Right atrium auricular region (tissue), 2 donors: Measurements from ENCODE around the gene OR51E2. TPM values are rescaled to one million over a fixed set of nuclear protein-coding genes. Genes with fewer than 3 reads are reported as not detected.

Source experiments
- DNase-seq: peaks from one replicate; pipeline ENCODE4 v3.0.0-alpha.2; 2019; ENCODE audit warnings: low spot score
- H3K27ac ChIP-seq, 2 donors: fragments of 200-600 bp; sonication (generic); 1 replicate in 1 of 2; 2 replicates in 1 of 2; pipeline ENCODE4 v1.5.1; 2016 to 2019
- H3K27me3 ChIP-seq, 2 donors: fragments of 200-600 bp; sonication (generic); one replicate each; pipeline versions ENCODE4 v1.5.1 to v1.6.0; 2017 to 2019
- H3K36me3 ChIP-seq: fragments of 200-600 bp; sonication (generic); one replicate; pipeline ENCODE4 v1.5.1; 2016
- H3K4me1 ChIP-seq, 2 donors: fragments of 200-600 bp; sonication (generic); one replicate each; pipeline versions ENCODE4 v1.5.1 to v1.6.0; 2017 to 2019
- H3K4me3 ChIP-seq, 2 donors: fragments of 200-600 bp; sonication (generic); 1 replicate in 1 of 2; 2 replicates in 1 of 2; pipeline ENCODE4 v1.5.1; 2017 to 2019; ENCODE audit warnings: mild to moderate bottlenecking in 1 of 2, moderate library complexity in 1 of 2
- H3K9me3 ChIP-seq, 2 donors: fragments of 200-600 bp; sonication (generic); one replicate each; pipeline ENCODE4 v1.5.1; 2019
- total RNA-seq, 2 donors: library from RNA; depleted of rRNA; stranded (reverse); fragments of >200 nt; gene quantifications; one replicate each; pipeline ENCODE4 v1.1.0, GENCODE V29; 2016
- TF ChIP-seq, protein P1 (sequence below), 2 donors: fragments of 200-600 bp; sonication (generic); IDR thresholded peaks; one replicate each; pipeline ENCODE4 v1.5.1; 2019; ENCODE audit warnings: antibody characterized with exemption in 2 of 2

OR51E2 gene
- total RNA-seq, 2 donors from 2014 or later = 0.15 TPM; not detected in 1

DNA sequence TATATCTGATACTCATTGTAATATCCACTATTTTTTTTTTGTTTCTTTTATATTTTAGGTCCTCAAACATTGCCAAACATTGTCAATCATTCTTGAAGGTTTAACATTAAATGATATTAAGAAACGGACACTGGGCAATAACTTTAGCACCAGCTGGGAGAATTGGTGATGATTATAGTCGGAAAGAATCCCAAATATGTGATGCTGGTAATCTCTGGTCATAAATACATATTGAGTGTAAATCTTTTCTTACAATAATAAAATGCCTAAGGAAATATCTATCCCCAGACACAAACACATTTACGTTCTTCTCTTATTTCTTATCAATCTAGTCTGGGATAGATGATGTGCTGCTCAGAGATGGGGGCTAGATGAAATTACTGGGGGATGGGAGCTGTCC lies 25.2 kb downstream of the OR51E2 start:
- no peaks in the 10 kb centered on the region for H3K9me3 ChIP-seq
- no peak overlapping the region for H3K4me3 ChIP-seq
- H3K27me3 ChIP-seq = no peaks in the 10 kb centered on the region
- H3K36me3 ChIP-seq = no peaks in the 10 kb centered on the region
- TF ChIP-seq, protein P1, sequence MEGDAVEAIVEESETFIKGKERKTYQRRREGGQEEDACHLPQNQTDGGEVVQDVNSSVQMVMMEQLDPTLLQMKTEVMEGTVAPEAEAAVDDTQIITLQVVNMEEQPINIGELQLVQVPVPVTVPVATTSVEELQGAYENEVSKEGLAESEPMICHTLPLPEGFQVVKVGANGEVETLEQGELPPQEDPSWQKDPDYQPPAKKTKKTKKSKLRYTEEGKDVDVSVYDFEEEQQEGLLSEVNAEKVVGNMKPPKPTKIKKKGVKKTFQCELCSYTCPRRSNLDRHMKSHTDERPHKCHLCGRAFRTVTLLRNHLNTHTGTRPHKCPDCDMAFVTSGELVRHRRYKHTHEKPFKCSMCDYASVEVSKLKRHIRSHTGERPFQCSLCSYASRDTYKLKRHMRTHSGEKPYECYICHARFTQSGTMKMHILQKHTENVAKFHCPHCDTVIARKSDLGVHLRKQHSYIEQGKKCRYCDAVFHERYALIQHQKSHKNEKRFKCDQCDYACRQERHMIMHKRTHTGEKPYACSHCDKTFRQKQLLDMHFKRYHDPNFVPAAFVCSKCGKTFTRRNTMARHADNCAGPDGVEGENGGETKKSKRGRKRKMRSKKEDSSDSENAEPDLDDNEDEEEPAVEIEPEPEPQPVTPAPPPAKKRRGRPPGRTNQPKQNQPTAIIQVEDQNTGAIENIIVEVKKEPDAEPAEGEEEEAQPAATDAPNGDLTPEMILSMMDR (IDR thresholded peaks at IDR 0.05) = no peak
- peaks cover 0 to 6% of the 10 kb centered on the region in 2 donors for H3K4me1 ChIP-seq
- H3K27ac ChIP-seq = no peak overlapping the region
- no peak for DNase-seq

DNA sequence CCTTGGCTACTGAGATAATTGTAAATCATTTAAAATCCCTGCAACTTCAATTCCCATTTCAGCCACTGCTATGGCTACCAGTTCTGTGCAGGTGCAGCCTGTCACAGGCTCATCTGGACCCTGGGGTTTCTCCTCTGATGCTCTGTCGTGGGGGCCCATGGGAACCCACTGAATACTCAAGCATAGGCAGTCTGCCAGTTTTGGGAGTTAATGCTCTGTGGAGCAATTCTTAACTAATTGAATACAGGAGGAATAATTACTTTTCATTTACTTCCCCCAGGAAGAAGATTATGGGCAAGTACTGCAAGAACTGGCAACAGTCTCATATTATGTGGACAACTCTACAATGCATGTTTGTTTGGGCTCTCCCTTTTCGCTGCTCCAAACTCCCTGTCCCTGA lies 25.9 kb downstream of the OR51E2 start:
- Histone ChIP-seq H3K4me1 (peaks cover 0 to 6% of the 10 kb centered on the region in 2 donors), H3K27ac (no peak overlapping the region), H3K27me3 (no peaks in the 10 kb centered on the region), H3K9me3 (no peaks in the 10 kb centered on the region), H3K4me3 (no peak overlapping the region), H3K36me3 (no peaks in the 10 kb centered on the region)
- TF ChIP-seq, protein P1 (IDR thresholded peaks at IDR 0.05) = no peak
- DNase-seq = no peak

DNA sequence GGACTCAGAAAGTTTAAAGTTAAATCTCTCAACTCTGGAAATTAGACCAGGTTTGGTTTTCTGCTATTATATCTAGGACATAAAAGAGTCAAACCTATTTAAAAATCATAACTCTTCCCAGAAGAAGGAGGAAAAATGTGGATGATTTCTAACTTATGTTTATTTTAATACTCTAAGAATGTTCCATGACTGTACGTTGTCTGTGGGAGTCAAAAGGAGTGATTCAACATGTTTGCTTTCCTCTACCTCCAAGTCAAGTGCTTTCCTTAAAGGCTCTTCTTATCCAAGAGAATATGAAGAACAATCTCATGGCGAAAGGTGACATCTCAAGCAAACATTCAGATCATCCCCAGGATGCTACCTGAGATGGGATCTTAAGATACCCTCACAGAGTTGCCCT lies 32.2 kb downstream of the OR51E2 start:
- Histone ChIP-seq H3K4me1 (no peaks in the 10 kb centered on the region), H3K27ac (no peak overlapping the region), H3K4me3 (no peak overlapping the region), H3K27me3 (no peaks in the 10 kb centered on the region), H3K36me3 (no peaks in the 10 kb centered on the region), H3K9me3 (no peaks in the 10 kb centered on the region)
- no peak for DNase-seq
- TF ChIP-seq, protein P1 (IDR thresholded peaks at IDR 0.05) = no peak

DNA sequence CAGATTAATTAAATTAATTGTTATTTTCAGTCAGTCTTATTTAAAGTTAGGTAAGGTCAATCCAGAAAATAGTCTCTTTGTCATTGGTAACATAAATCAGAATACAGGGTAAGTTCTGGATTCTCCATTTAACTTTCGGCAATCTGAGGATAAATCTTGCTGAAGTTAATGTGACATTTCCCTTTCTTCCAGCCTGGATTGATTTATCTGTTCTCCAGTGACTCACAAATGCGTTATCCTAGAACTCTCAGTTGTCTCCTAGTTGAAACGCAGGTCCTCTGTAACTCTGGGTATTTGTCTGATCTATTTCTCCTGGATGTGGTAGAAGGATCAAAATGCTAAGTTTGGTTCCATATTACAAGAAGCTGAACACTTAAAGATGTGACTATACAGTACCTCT lies 32.9 kb downstream of the OR51E2 start:
- H3K4me3 ChIP-seq = no peak overlapping the region
- TF ChIP-seq, protein P1 (IDR thresholded peaks at IDR 0.05) = no peak

DNA sequence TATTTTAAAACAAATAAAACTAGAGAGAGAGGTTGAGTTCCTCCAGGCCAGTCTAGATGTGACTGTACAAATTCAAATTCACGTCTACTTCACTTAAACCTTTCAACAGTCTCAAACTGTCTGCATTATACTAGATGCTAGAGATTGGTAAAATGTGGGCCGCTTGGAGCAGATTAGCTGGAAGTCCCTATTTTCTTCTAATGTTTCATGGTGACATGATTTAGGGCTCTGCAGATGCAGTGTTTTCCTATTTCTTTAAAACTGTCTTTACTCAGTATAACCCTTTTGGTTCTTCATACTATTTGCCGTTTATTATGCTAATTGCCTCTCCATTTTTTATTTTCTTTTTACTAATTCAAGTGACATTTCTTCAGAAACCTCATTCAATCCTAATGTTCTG lies 33.5 kb downstream of the OR51E2 start:
- H3K36me3 ChIP-seq = no peaks in the 10 kb centered on the region
- DNase-seq = no peak
- no peaks in the 10 kb centered on the region for H3K27me3 ChIP-seq
- TF ChIP-seq, protein P1 (IDR thresholded peaks at IDR 0.05) = no peak
- H3K4me1 ChIP-seq = no peaks in the 10 kb centered on the region
- no peak overlapping the region for H3K27ac ChIP-seq
- no peak overlapping the region for H3K4me3 ChIP-seq
- no peaks in the 10 kb centered on the region for H3K9me3 ChIP-seq

More for the DNA sequence above, 32.9 kb downstream of the OR51E2 start:
- Histone ChIP-seq H3K4me1 (no peaks in the 10 kb centered on the region), H3K27me3 (no peaks in the 10 kb centered on the region), H3K9me3 (no peaks in the 10 kb centered on the region), H3K36me3 (no peaks in the 10 kb centered on the region), H3K27ac (no peak overlapping the region)
- DNase-seq = no peak

DNA sequence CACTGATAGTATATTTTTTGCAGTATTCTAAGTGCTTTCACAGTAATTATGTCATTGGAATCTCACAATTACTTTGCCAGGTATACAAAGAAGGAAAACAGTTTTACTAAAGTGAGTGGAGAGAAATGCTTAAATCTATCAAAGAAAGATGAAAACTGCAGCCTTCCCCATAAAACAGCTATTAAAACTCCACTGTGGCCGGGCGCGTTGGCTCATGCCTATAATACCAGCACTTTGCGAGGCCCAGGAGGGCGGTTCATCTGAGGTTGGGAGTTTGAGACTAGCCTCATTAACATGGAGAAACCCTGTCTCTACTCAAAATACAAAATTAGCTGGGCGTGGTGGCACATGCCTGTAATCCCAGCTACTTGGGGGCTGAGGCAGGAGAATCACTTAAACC lies 34.8 kb downstream of the OR51E2 start:
- Histone ChIP-seq H3K4me3 (no peak overlapping the region), H3K36me3 (no peaks in the 10 kb centered on the region), H3K4me1 (no peaks in the 10 kb centered on the region), H3K27me3 (no peaks in the 10 kb centered on the region), H3K27ac (no peak overlapping the region), H3K9me3 (no peaks in the 10 kb centered on the region)
- DNase-seq = no peak
- TF ChIP-seq, protein P1 (IDR thresholded peaks at IDR 0.05) = no peak
